ENCODE results near the gene KRT75.
"Not testable (repeated sequence)": the region's sequence is repeated elsewhere in the genome, so short reads cannot be mapped to it uniquely, and the experiment has no call there.

The KRT75 gene

DNA sequence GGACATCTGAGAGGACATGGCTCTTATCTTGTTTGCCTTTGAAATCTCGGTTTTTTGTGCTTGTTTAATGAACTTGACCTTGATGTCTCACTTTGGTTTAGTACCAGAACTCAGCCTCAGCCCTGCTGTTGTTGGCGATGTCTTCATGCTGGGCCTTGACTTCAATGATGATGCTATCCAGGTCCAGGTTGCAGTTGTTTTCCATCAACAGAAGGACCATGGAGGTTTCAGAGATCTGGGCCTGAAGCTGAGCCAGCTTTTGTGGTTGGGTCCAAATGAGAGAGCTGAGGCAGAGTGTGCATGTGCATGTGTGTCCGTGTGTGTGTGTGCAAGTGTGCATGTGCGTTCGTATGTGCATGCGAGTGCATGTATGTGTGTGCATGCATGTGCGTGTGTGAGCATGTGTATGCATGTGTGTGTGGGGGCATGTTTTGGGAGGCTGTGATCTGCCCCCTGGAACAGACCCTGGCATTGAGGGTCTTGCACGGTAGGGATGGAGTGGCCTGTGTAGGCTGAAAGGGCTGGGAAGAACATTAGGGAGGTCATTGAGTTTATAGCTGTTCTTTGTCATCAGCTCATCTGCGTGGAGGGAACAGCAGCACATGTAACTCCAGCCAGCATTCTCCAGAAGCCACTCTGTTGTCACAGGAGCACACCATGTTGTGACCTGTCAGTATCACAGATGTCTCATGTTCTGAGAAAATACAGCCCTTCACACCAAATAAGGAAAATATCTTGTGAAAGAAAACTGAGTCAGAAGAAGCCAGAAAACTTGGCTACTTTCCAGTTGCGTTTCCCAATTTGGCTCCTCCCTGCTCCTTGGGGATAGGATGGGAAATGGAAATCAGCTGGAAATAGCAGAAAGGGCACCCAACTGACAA is 18.1 kb downstream of the KRT75 start:
- DNase-seq = no peak

DNA sequence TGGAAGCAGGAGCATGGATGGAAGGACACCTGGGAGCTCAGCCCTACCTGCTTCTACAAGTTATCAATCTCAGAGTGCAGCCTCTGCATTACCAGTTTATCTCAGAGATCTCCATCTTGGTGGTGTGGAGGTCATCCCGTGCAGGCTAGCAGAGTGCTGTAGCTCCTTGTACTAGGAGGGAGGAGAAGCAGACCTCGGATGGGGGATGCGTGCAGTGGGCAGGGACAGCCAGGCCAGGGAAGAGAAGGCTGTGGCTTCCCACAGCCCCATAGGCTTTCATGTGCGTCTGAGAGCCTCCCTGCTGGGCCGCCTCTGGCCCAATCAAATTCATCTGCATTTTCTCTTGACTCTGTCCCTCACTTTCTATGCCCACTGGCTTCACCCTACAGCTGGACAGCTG is 19.2 kb downstream of the KRT75 start:
- DNase-seq = no peak

DNA sequence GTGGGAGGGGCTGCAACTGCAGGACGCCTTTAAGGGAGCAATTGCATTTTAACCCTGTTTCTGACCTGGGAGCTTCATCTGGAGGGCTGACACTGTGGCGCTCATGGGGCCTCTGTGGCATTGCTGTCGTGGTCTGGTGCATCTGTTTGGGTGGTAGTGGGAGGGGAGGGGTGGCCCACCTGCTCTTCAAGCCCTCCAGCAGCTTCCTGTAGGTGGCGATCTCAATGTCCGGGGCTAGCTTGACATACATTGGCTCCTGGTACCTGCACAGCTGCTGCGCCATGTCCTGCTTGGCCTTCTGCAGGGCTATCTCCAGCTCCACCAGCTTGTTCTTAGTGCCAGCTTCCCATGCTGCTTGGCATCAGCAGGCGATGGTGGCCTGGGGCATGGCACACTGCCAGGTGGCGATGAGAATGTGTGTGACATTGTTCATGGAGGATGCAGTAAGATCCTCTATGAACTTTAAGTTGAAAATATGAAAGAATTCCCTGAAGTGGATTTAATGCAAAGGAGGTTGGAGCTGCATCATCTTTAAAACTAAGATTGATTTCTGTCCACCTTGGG is 20.3 kb downstream of the KRT75 start:
- DNase-seq = no peak

DNA sequence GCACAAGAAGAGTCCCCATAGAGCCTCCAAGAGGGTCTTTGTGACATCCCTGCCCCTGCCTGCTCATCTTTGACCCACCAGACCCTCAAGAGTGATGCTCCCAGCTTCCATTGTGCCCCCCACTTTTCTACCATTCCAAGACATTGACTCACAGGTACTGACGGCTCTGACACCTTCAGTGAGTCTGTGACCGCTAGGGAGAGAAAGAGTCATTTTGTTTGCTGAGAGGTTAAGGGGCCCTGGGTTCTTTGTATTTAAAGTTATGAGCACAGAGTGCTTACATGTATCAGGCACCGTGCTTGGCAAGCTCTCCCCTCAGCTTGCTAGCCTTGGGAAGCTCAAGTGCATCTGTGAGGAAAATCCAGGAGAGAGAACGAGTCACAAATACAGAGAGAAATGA is 21.0 kb downstream of the KRT75 start:
- no peak for DNase-seq

DNA sequence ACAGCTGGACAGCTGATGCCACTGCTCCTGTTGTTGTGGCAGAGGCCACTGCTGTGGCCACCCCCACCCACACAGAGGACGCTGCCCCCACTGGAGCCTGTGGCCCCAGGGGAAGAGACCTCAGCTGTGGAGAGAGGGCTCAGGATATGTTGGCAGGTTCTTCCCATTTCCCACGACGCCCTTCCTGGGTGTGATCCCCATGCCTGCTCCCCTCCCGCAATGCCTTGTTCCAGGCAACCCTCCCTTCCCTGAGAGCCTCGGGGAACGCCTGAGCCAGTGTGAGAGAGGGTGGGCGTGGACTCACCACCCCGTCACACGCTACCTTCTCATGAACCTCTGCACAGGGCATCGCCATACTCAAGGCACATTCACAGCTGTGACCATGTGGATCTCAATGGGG is 22.4 kb downstream of the KRT75 start:
- no peak for DNase-seq

DNA sequence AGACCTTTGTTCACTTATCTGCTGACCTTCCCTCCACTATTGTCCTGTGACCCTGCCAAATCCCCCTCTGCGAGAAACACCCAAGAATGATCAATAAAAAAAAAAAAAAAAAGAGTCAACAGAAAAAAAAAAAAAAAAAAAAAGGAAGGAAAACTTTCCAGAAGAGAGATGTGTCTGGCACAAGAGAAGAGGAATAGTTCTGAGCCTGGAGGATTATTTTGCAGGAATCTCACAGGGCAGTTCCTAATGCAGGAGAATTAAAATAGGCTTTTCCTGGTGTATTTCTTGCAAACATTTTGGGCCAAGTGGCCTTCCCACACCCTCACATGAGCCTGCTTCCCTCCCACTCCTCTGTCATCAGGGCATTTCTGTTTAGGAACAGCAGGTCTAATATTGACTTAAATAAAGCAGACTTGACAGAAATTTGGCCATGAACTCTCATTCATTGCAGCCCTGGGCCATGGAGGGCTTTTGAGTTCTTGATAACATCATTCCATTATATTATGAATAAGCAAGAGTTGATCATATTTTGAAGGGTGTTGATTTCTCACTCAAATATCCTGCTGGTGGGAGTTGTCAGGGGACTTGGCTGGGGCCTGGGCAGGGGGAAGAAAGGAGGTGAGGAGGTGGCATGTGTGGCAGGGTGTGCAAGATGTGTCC is 23.5 kb downstream of the KRT75 start:
- not testable (repeated sequence) for DNase-seq

DNA sequence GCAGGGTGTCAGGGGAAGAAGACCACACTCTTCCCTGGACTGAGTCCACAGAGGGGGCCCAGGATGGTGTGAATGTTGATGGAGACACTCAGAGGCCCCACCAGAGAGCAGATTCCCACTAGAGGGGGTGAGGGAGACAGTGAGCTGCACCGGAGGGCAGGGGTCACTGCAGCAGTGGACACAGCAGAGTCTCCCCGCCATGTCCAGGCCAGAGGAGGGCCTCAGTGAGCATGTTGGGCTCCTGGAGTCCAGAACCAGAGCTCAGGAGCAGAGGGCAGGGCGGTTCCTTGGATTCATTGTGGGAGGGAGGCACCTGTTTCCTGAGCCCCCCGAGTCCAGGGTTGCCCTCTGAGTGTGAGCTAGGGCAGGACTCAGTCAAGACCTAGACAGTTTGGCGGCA is 26.3 kb downstream of the KRT75 start:
- DNase-seq = no peak

DNA sequence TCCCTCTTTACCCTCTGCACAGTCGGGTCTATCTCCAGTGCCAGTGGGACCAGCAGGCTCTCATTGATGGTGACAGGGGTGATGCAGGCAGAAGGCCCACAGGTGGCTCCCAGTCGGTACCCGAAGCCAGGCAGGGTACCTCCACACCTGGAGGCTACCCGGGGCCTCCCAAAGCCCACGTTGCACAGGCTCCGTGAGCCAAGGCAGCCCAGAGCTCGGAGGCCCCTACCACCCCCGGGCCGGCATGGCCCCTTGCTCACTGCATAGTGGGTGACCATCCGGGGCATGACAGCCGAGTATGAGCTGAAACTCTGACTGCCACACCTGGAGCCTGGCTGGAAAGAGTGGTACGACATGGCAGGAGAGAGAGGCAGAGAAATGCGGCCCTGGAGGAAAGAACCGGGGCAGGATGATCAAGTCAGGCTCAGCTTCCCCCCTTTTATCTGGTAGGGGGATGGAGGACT is 28.2 kb downstream of the KRT75 start, which contains the start of gene KRT82:
Gene KRT82, minus strand, starts transcription at position 414 of the 464 bp plus-strand sequence. Its CDS starts 58 bp downstream, at position 356.
- no peak for DNase-seq

DNA sequence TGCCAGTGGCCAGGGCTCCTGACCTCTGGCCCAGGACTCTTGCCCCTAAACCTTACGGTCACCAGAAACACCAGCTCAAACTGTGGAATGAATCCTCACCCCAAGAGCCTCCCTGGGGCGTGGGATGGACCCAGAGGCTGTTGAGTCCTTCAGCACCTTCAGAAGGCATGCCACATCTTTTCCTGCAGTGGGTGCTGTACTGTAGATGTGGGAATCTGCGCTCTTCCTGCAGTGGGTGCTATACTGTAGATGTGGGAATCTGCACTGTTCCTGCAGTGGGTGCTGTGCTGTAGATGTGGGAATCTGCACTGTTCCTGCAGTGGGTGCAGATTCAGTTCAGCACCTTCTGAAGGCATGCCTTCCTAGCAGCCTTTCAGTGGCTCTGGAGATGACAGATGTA is 29.2 kb downstream of the KRT75 start:
- DNase-seq = no peak

DNA sequence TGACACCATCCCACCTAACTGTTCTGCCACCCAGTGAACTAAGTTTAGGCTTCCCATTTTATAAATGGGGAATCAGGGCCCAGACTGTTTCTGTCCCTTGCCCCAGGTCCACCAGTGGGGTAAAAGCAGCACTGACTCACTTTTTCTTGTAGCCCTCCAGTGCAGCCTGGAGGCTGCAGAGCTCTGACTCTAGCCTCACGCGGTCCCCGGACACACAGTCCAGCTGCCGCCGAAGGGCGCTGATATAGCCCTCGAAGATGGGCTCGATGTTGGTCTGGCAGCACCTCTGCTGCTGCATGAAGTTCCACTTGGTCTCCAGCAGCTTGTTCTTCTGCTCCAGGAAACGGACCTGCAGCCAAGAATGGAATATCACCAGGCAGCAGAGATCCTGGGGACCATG is 30.6 kb downstream of the KRT75 start:
- no peak for DNase-seq

DNA sequence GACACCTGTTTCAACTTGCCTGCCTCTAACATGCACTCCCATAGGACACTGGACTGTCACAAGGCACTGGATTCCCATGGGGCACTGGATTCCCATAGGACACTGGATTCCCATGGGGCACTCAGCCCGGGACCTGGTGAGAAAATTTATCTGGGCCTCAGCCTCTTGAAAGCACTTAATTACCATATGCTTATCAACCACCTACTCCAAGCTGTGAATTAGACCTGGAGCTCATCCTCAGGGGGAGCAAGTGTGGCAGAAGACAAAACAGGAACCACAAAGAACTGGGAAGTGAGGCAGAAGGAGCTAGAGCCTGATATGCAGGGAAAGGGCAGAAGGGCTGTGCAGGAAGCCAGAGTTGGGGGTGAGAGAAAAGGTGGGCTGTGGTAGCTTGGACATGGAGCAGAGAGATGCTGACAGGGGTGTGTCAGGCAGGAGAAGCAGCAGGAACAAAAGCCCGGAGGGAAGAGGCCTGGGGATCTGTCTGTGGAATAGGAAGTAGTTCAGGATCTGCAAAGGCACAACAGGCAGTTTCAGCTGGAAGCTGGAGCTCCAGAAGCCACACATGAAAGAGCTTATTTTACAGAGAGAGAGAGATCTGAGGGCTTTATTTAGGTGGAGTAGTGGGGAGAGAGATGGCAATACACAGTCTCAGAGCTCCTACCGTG is 31.2 kb downstream of the KRT75 start:
- DNase-seq = no peak

DNA sequence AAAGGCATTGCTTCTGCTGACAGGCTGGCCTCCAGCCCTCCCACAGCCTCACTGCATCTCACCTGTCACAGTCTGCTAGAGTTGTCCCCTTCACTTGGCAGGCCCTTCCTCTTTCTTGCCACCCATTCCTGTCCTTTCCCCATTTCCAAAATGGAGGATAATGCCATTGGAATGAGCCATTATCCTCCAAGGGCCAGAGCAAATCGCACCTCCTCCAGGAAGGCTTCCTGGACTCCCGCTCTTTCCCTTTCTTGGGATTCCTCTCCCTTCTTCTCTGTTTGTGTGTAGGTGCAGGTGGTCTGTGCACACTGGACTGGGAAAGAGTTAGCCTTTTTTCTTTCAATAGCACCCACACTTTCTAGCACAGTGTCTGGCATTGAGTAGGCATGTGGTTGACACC is 31.8 kb downstream of the KRT75 start:
- no peak for DNase-seq

DNA sequence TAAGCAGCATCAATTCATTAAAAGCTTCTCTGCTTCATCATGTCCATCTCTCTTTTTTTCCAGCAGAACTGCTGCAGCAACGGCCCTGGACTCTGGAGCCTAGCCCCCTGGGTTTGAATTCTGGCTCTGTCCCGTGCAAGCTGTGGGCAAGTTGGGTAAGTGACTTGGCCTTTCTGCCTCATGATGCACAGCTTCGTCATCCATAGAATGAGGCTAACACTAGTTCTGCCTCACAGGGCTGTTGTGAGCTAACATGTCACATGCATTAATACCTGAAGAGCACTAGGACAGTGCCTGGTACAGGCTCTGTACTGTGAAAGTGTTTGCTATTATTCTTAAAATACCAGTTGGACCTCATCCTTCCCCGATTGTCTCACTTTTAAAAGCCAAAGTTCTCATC is 32.2 kb downstream of the KRT75 start:
- DNase-seq = no peak

DNA sequence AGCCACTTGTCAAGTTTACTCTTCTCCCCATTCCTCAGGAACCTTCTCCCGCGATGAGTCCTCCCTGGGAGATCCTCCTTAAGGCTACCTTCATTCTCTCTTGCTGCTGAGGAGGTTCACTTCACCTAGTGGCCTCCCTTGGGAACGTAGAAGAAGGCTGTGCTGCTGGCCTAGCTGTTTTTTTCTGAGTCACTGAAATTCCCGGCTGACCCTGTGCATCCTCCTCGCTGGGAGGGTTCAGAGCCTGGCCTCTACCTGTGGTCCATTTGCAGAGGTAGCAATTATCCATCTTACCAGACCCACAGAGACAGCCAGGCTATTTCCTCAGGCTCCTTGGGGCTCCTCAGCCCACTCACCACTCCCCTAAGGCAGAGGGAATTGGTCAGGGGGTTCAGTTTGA is 32.6 kb downstream of the KRT75 start:
- no peak for DNase-seq

DNA sequence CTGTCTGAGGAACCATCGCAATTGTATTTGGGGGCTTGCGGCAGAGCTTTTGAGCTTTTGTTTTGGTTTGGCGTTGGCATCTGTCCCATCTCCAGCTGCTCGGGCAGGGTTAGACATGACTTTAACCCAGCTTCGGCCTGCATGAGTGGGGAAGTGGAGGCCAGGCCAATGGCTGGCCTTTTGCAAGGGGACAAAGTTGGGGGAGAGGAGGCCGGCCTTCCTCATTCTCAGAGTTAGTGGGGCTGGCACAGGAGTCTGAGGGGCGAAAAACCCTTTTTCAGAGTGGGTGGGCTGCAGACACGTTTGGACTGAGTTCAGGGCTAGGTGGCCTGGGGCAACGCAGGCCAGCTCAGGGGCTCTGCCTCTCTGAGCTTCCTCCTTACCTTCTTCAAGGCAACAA is 33.3 kb downstream of the KRT75 start:
- DNase-seq = no peak

DNA sequence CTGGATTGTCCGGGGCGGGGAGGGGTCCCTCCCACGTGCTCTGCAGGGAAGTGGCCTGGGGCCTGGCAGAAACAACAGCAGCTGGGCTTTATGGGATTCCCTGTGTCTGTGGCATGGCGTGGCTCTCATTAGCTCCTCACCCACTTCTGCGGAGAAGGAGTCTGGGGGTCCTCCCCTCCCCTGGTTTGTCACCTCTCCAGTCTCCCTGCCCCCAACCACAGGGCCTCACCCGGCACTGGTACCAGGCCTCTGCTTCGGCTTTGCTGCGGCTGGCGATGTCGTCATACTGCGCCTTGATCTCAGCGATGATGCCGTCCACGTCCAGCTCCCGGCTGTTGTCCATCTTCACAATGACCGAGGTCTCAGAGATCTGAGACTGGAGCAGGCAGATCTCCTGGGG is 34.4 kb downstream of the KRT75 start:
- DNase-seq = no peak

DNA sequence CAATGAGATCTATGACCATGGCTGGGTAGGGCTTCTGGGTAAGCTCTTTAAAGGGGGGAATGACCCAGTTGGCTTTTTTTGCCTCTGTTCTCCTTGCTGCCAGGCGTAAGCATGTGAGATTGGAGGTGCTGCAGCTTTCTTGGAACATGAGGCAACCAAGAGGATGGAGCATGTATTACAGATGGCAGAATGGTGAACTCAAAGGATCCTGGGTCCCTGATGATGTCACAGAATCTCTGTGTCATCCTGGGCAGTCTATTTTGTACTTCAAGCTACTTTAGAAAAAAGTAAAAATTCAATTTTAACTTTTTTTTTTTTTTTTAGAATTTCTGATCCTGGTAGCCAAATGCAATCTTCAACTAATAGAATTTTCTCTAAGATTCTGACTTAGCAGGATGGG is 36.0 kb downstream of the KRT75 start:
- no peak for DNase-seq

DNA sequence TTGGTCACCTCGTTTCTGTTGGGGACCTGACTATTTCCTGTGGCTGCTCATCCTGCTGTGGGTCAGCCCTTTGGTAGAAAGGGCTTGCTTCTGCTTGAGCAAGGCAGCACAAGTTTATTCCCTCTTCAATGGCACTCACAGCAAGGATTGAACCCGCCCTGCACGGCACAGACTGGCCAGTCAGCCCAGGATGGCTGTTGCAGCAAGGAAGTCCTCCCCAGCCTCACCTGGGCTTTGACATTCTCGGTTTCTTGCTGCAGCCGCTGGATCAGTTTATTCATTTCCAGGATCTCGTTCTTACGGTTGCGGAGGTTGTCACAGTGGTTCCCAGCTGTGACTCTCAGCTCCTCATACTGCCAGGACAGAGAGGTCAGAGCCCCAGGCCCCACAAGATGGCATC is 37.5 kb downstream of the KRT75 start:
- no peak for DNase-seq

DNA sequence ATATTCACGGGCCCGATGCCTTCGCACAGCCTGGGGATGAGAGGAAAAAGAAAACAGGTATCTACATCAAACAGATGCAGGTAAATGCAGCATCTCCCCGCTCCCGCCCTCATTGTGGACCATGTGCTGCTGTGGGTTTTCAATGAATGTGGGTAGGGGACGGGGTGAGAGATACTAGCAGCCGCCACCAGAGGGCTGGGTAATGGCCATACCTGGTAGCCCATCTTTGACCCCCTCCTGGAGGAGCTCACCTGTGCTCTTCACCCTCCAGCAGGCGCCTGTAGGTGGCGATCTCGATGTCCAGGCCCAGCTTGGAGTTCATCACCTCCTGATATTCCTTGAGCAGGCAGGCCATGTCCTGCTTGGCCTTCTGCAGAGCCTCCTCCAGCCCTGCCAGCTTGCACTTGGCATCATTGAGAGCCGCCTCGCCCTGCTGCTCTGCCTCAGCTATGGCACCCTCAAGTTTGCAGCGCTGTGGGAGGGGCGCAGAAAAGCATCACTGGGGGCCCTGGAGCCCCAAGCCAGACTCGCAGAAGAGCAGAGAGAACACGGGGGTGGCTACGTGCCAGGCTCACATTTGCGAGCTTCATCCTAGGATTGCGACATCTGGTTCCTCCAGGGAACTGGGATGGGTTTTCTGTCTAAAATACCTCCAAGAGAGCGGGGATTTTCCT is 38.3 kb downstream of the KRT75 start:
- DNase-seq = no peak

DNA sequence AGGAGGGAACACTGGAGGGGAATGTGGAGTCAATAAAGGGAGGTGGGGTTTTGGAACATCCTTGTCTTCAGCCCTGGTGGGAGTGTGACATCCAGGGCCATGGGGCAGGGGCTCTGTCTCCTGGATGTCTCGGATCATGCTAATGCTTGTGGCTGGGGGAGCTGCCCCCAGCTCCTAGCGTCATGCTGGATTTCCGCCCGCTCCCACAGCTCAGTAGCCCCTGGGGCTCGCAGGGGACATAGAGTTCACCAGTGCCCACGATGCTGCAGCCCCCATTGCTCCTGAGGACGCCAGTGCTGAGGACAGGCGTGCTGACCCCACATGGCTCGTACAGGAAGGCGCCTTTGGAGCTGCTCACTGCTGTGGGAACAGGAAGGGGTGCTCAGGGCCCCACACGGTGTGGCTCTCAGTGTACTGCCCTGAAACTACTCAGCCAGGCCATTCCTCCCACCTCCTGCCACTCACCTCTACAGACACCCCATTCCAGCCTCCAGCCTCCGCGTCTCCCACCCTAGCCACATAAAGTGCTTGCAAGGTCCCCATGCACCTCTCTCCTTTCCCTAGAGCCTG is 39.2 kb downstream of the KRT75 start:
- no peak for DNase-seq

DNA sequence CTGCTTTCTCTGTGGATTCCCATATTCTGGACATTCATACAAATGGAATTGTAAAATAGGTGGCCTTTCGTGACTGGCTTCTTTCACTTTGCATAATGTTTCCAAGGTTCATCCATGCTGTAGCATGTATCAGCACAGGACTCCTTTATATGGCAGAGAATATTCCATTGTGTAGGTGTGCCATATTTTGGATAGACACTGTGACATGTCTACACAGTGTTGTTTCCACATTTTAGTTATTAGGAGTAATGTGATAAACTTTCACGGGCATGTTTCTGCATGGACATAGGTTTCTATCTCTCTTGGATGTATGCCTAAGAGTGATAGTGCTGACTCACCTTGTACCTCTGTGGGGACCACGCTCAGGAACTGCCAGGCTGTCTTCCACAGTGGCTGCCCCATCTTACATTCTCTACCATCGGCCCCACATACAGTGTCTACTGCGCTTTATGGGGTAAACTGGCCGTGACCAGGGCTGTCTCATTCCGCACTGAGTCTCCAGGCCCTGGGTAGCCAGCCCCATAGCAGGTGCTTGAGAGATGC is 41.6 kb downstream of the KRT75 start:
- DNase-seq = no peak

DNA sequence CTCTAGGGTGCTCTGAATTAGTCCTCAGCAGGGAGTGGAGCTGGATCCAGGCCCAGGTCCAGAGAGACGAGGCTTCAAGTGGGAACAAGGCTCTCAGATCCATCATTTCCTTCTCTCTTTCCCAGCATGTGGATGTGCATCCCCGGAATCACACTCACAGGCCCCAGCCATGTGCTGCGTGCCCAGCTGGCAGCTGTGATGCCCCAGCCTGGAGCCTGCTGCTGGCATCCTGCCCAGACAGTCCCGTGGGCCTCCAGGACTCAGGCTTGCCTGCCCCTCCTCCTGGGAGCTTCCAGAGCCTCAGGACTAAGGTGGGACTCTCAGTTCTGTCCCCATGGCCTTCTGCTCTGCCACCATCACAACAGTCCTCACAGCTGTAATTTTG is 42.6 kb downstream of the KRT75 start:
- no peak for DNase-seq
